Right forelimb (tissue), 1 donor: ENCODE data around the gene ERCC2.

ENCODE experiments used
- DNase-seq: peaks from one replicate; pipeline ENCODE4 v3.0.0-alpha.2; 2018

ERCC2 gene

GRCh38 chr19:45400192-45400591, 29.8 kb upstream of the ERCC2 start:
- DNase-seq, result no peak

GRCh38 chr19:45395821-45396617, 25.6 kb upstream of the ERCC2 start:
- DNase-seq, result no peak

- DNase-seq, result no peak
These were observed 21.7 kb upstream of the ERCC2 start for GRCh38 chr19:45391871-45392665.

GRCh38 chr19:45391346-45391745, 21.0 kb upstream of the ERCC2 start:
- DNase-seq, result no peak

- no peak for DNase-seq
These were observed 15.2 kb upstream of the ERCC2 start for GRCh38 chr19:45385392-45386221.

GRCh38 chr19:45382426-45382825, 12.1 kb upstream of the ERCC2 start:
- no peak for DNase-seq

GRCh38 chr19:45380107-45380506, 9.7 kb upstream of the ERCC2 start:
- DNase-seq, result no peak

GRCh38 chr19:45376045-45376724, 5.8 kb upstream of the ERCC2 start:
- DNase-seq, result no peak

GRCh38 chr19:45368737-45369340, 1.5 kb downstream of the ERCC2 start:
- DNase-seq, result no peak

- DNase-seq, result no peak
These were observed 2.2 kb downstream of the ERCC2 start for GRCh38 chr19:45368127-45368526.

- no peak for DNase-seq
These were observed 5.7 kb downstream of the ERCC2 start for GRCh38 chr19:45364696-45365095.

- no peak for DNase-seq
These were observed 6.4 kb downstream of the ERCC2 start for GRCh38 chr19:45363861-45364459.

GRCh38 chr19:45362291-45362690, 8.1 kb downstream of the ERCC2 start:
- DNase-seq, result no peak

GRCh38 chr19:45361608-45362007, 8.8 kb downstream of the ERCC2 start:
- DNase-seq, result no peak

- DNase-seq, result no peak
These were observed 12.1 kb downstream of the ERCC2 start for GRCh38 chr19:45358213-45358792.

GRCh38 chr19:45357445-45357783, 13.0 kb downstream of the ERCC2 start:
- DNase-seq, result no peak

- no peak for DNase-seq
These were observed 13.5 kb downstream of the ERCC2 start for GRCh38 chr19:45356760-45357444.

- DNase-seq, result no peak
These were observed 14.5 kb downstream of the ERCC2 start for GRCh38 chr19:45355910-45356309.

GRCh38 chr19:45355402-45355801, 15.0 kb downstream of the ERCC2 start:
- DNase-seq, result no peak

- no peak for DNase-seq
These were observed 16.0 kb downstream of the ERCC2 start for GRCh38 chr19:45354241-45354842.
